Fibroblast of villous mesenchyme (primary cell): ENCODE results near the gene APOD. TPM values are rescaled to one million over a fixed set of nuclear protein-coding genes. Genes with fewer than 3 reads are reported as not detected.
A peak's percentile ranks its signal among the peaks of the same experiment; 100 is the strongest.

Experiments used
- DNase-seq: peaks from one replicate; pipeline ENCODE4 v3.0.0-alpha.2; 2010; ENCODE audit warnings: low read depth
- H3K4me3 ChIP-seq: 2 replicates; pipeline ENCODE4 v1.5.1; 2011; ENCODE audit warnings: low read depth, mild to moderate bottlenecking, low read length
- CTCF ChIP-seq: IDR thresholded peaks from 2 replicates; pipeline ENCODE4 v1.5.1; 2012; ENCODE audit warnings: low read depth, mild to moderate bottlenecking, low read length; ENCODE audit not compliant: insufficient read depth
- total RNA-seq: library from RNA; depleted of rRNA; stranded (reverse); fragments of >200 nt; gene quantifications from 2 replicates; pipeline ENCODE4 v1.2.3, GENCODE V29; 2012

The APOD gene
- total RNA-seq, 1 donor: 1.3 TPM

GRCh38 chr3:195548006-195548405 is 35.7 kb downstream of the APOD start:
- no peak for TF ChIP-seq CTCF
- no peak for DNase-seq
- H3K4me3 ChIP-seq: no peak overlapping the region

- no peak overlapping the region for H3K4me3 ChIP-seq
- no peak for TF ChIP-seq CTCF
- DNase-seq: peak; percentile 44
Observed at GRCh38 chr3:195546130-195546560, 37.6 kb downstream of the APOD start.

- TF ChIP-seq CTCF: no peak
- no peak for DNase-seq
- no peak overlapping the region for H3K4me3 ChIP-seq
Observed at GRCh38 chr3:195544634-195545033, 39.1 kb downstream of the APOD start.

- TF ChIP-seq CTCF: no peak
- no peak overlapping the region for H3K4me3 ChIP-seq
- no peak for DNase-seq
Observed at GRCh38 chr3:195544230-195544536, 39.6 kb downstream of the APOD start.

GRCh38 chr3:195543500-195544229 is 40.1 kb downstream of the APOD start:
- no peak for DNase-seq
- peak overlapping the region; percentile 85 for H3K4me3 ChIP-seq
- TF ChIP-seq CTCF: no peak

- H3K4me3 ChIP-seq: peak within 1 kb of the TSS; percentile 85
- peak; percentile 93 for DNase-seq
- no peak for TF ChIP-seq CTCF
Observed at GRCh38 chr3:195542698-195543499, 40.8 kb downstream of the APOD start, which contains the start of gene PPP1R2. PPP1R2 (minus strand) TSS chr3:195543325; CDS start chr3:195543025, 300 bp downstream.

- peak; percentile 14 for DNase-seq
Observed at GRCh38 chr3:195542316-195542697, 41.4 kb downstream of the APOD start.

More at GRCh38 chr3:195542316-195542697, 41.4 kb downstream of the APOD start:
- TF ChIP-seq CTCF: no peak
- H3K4me3 ChIP-seq: peak overlapping the region; percentile 85
